Karpas-422 (cell line): ENCODE measurements around the gene CCL11. TPM values are rescaled to one million over a fixed set of nuclear protein-coding genes. Genes with fewer than 3 reads are reported as not detected.

Experiments
- DNase-seq: peaks from one replicate; pipeline ENCODE4 v3.0.0-alpha.2; 2015
- H2AFZ ChIP-seq: fragments of 200-600 bp; sonication (generic); 2 replicates; pipeline ENCODE4 v1.6.1; 2014; ENCODE audit warnings: antibody characterized with exemption, low read length, mixed read lengths
- H3K27ac ChIP-seq: fragments of 200-600 bp; sonication (generic); 2 replicates; pipeline ENCODE4 v1.5.1; 2014; ENCODE audit warnings: mild to moderate bottlenecking, low read length, moderate library complexity
- H3K27me3 ChIP-seq: fragments of 200-600 bp; sonication (generic); 2 replicates; pipeline ENCODE4 v1.6.1; 2014; ENCODE audit warnings: low read length, mixed read lengths
- H3K36me3 ChIP-seq: fragments of 200-600 bp; sonication (generic); 2 replicates; pipeline ENCODE4 v1.6.1; 2014; ENCODE audit warnings: low read length, mixed read lengths; ENCODE audit not compliant: insufficient read depth
- H3K4me1 ChIP-seq: fragments of 200-600 bp; sonication (generic); 2 replicates; pipeline ENCODE4 v1.6.1; 2014; ENCODE audit warnings: mild to moderate bottlenecking, low read length, mixed read lengths
- H3K4me2 ChIP-seq: fragments of 200-600 bp; sonication (generic); 2 replicates; pipeline ENCODE4 v1.6.1; 2014; ENCODE audit warnings: low read length, low read depth, mild to moderate bottlenecking; ENCODE audit not compliant: poor library complexity, severe bottlenecking
- H3K4me3 ChIP-seq: fragments of 200-600 bp; sonication (generic); 2 replicates; pipeline ENCODE4 v1.5.1; 2014; ENCODE audit warnings: mild to moderate bottlenecking, antibody characterized with exemption, low read length, mixed read lengths
- H3K79me2 ChIP-seq: fragments of 200-600 bp; sonication (generic); 2 replicates; pipeline ENCODE4 v1.6.1; 2014; ENCODE audit warnings: mild to moderate bottlenecking, low read length, mixed read lengths
- H3K9ac ChIP-seq: fragments of 200-600 bp; sonication (generic); 2 replicates; pipeline ENCODE4 v1.6.0; 2014; ENCODE audit warnings: low read length
- H3K9me2 ChIP-seq: fragments of 200-600 bp; sonication (generic), shearing (Covaris generic); replicated peaks from 2 replicates; pipeline ENCODE4 v1.6.0; 2014; ENCODE audit warnings: mild to moderate bottlenecking, low read length, moderate library complexity; ENCODE audit not compliant: insufficient read depth
- H3K9me3 ChIP-seq: fragments of 300-700, 200-600 bp; sonication (generic); 2 replicates; pipeline ENCODE4 v1.6.1; 2014; ENCODE audit warnings: low read length, mixed read lengths
- H4K20me1 ChIP-seq: fragments of 200-600 bp; sonication (generic); 2 replicates; pipeline ENCODE4 v1.6.1; 2014; ENCODE audit warnings: mild to moderate bottlenecking, antibody characterized with exemption, low read length, low read depth; ENCODE audit not compliant: insufficient read depth
- total RNA-seq: library from RNA; depleted of rRNA; stranded (reverse); fragments of >200 nt; shearing (Covaris generic); gene quantifications from 2 replicates; pipeline ENCODE4 v1.2.3, GENCODE V29; 2014; ENCODE audit warnings: low replicate concordance

CCL11 gene
- total RNA-seq, 1 experiment from 2014 or later: not detected

DNA sequence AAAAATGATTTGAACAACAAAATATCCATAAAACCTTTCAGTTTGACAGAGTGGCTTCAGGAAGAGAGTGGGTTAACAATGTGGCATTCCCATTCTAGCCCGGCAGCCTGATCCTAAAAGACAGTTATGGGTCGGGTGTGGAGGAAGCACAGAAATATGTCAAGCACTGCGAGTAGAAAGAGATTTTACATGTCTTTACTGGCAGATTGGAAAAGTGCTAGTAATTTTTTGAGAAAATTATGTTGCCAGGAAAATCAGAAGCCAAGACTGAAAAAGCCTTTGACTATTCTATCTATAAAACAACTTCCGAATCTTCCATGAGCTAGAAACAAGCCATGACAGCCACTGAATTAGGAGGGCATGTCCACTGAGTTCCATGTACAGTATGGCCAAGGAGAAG is 24.7 kb upstream of the CCL11 start:
- Histone ChIP-seq H3K4me1 (no peaks in the 10 kb centered on the region), H3K36me3 (no peaks in the 10 kb centered on the region), H3K9me3 (no peaks in the 10 kb centered on the region), H3K9ac (no peak overlapping the region), H2AFZ (no peak overlapping the region), H3K27me3 (no peaks in the 10 kb centered on the region), H4K20me1 (no peaks in the 10 kb centered on the region), H3K4me3 (no peak overlapping the region), H3K79me2 (no peaks in the 10 kb centered on the region), H3K27ac (no peak overlapping the region), H3K4me2 (no peak overlapping the region), H3K9me2 (no peaks in the 10 kb centered on the region)
- DNase-seq: no peak

- H3K4me1 ChIP-seq: no peaks in the 10 kb centered on the region
- no peak overlapping the region for H2AFZ ChIP-seq
- H3K9ac ChIP-seq: no peak overlapping the region
- no peaks in the 10 kb centered on the region for H3K9me3 ChIP-seq
- H3K27ac ChIP-seq: no peak overlapping the region
- H3K9me2 ChIP-seq: no peaks in the 10 kb centered on the region
- no peaks in the 10 kb centered on the region for H3K36me3 ChIP-seq
- no peaks in the 10 kb centered on the region for H4K20me1 ChIP-seq
- no peak overlapping the region for H3K4me3 ChIP-seq
- no peaks in the 10 kb centered on the region for H3K79me2 ChIP-seq
- no peak overlapping the region for H3K4me2 ChIP-seq
- H3K27me3 ChIP-seq: no peaks in the 10 kb centered on the region
- no peak for DNase-seq
Measured at GRCh38 chr17:34261568-34262337, 23.8 kb upstream of the CCL11 start.

DNA sequence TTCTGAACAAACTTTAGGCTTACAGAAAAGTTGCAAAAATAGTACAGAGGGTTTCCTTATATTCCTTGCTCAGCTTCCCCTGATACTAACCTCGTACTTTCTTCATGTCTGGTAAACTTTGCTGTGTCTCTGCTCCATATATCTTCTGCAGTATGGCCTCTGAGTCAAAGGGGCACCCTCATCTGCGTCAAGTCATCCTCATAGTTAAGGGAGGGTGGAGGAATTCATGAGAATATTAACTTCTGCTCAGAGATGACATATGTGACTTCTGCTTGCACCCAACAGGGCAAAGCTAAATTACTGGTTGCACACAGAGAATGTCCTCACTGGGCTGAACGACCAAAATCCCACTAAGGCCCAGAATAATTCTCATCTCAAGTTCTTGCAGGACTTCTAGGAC is 19.8 kb upstream of the CCL11 start:
- H2AFZ ChIP-seq: no peak overlapping the region
- H3K27me3 ChIP-seq: no peaks in the 10 kb centered on the region
- H3K79me2 ChIP-seq: no peaks in the 10 kb centered on the region
- H3K36me3 ChIP-seq: no peaks in the 10 kb centered on the region
- no peak overlapping the region for H3K9ac ChIP-seq
- DNase-seq: no peak
- H3K9me3 ChIP-seq: no peaks in the 10 kb centered on the region
- no peak overlapping the region for H3K4me3 ChIP-seq
- H3K4me2 ChIP-seq: no peak overlapping the region
- H4K20me1 ChIP-seq: no peaks in the 10 kb centered on the region
- H3K4me1 ChIP-seq: no peaks in the 10 kb centered on the region
- H3K9me2 ChIP-seq: no peaks in the 10 kb centered on the region
- H3K27ac ChIP-seq: no peak overlapping the region

- H3K4me1 ChIP-seq: no peaks in the 10 kb centered on the region
- H3K79me2 ChIP-seq: no peaks in the 10 kb centered on the region
- no peaks in the 10 kb centered on the region for H3K9me3 ChIP-seq
- H3K4me2 ChIP-seq: no peak within 1 kb of the TSS
- no peak within 1 kb of the TSS for H3K4me3 ChIP-seq
- no peak for DNase-seq
- H3K36me3 ChIP-seq: no peaks in the 10 kb centered on the region
- no peaks in the 10 kb centered on the region for H3K27me3 ChIP-seq
- no peak within 1 kb of the TSS for H2AFZ ChIP-seq
- no peaks in the 10 kb centered on the region for H4K20me1 ChIP-seq
- no peak within 1 kb of the TSS for H3K27ac ChIP-seq
- H3K9ac ChIP-seq: no peak within 1 kb of the TSS
- H3K9me2 ChIP-seq: no peaks in the 10 kb centered on the region
Measured at GRCh38 chr17:34269969-34270368, 15.6 kb upstream of the CCL11 start, which contains the start of gene CCL7. Gene CCL7, plus strand, starts transcription at chr17:34270221. Its CDS starts 70 bp downstream, at chr17:34270291.

DNA sequence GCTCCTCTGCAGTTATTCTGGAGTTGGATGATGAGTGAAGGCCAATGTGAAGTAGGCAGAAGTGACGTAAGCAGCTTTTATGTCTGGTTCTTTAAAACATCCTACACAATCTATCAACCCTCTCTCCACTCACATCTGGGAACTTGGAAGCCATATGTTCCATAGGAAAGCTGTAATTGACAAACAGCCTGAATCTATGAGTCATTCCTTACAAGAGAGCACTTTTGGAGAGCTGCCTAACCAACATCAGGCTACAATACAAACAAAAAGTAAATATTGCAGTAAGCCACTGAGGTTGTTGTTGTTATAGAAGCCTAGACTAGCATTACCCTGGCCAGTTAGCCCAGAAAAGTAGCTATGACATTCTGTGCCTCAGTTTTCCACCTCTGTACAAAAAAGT is 9.7 kb upstream of the CCL11 start:
- Histone ChIP-seq H3K79me2 (no peaks in the 10 kb centered on the region), H3K4me2 (no peak overlapping the region), H3K4me3 (no peak overlapping the region), H3K9ac (no peak overlapping the region), H4K20me1 (no peaks in the 10 kb centered on the region), H3K27ac (no peak overlapping the region), H2AFZ (no peak overlapping the region), H3K27me3 (no peaks in the 10 kb centered on the region), H3K36me3 (no peaks in the 10 kb centered on the region), H3K9me3 (no peaks in the 10 kb centered on the region), H3K4me1 (no peaks in the 10 kb centered on the region), H3K9me2 (no peaks in the 10 kb centered on the region)
- DNase-seq: no peak

DNA sequence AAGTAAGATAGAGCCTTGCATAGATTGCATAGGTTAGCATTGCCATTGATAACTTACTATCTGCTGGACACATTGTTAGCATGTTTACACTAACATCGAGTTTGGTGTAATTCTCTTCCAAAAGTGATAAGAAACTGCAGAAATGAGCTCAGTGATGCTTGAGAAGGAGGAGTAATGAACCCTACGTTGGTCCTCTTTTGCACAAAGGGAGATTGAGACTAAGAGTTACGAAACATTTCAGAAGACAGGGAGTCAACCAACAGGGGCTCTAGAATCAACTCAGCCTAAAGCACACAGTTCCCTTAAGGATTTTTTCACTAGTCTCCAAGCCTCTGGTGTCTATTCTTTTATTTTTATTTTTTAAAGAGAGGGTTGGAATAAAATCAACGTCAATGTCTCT is 8.7 kb upstream of the CCL11 start:
- Histone ChIP-seq H4K20me1 (no peaks in the 10 kb centered on the region), H3K9me3 (no peaks in the 10 kb centered on the region), H3K4me3 (no peak overlapping the region), H3K9me2 (no peaks in the 10 kb centered on the region), H3K79me2 (no peaks in the 10 kb centered on the region), H3K9ac (no peak overlapping the region), H3K27me3 (no peaks in the 10 kb centered on the region), H2AFZ (no peak overlapping the region), H3K36me3 (no peaks in the 10 kb centered on the region), H3K4me1 (no peaks in the 10 kb centered on the region), H3K4me2 (no peak overlapping the region), H3K27ac (no peak overlapping the region)
- DNase-seq: no peak

- DNase-seq: no peak
- Histone ChIP-seq H3K9ac (no peak overlapping the region), H3K36me3 (no peaks in the 10 kb centered on the region), H2AFZ (no peak overlapping the region), H3K4me3 (no peak overlapping the region), H3K27me3 (no peaks in the 10 kb centered on the region), H3K4me2 (no peak overlapping the region), H3K9me2 (no peaks in the 10 kb centered on the region), H4K20me1 (no peaks in the 10 kb centered on the region), H3K27ac (no peak overlapping the region), H3K4me1 (no peaks in the 10 kb centered on the region), H3K79me2 (no peaks in the 10 kb centered on the region), H3K9me3 (no peaks in the 10 kb centered on the region)
Measured at GRCh38 chr17:34283571-34283970, 2.0 kb upstream of the CCL11 start.

DNA sequence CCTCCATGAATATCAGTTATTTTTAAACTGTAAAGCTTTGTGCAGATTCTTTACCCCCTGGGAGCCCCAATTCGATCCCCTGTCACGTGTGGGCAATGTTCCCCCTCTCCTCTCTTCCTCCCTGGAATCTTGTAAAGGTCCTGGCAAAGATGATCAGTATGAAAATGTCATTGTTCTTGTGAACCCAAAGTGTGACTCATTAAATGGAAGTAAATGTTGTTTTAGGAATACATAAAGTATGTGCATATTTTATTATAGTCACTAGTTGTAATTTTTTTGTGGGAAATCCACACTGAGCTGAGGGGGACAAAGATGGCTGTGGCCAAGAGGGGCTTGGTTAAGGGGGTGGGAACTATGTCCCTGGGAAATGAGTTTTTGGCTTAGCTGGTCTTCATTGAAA is 2.3 kb downstream of the CCL11 start:
- no peaks in the 10 kb centered on the region for H3K79me2 ChIP-seq
- no peaks in the 10 kb centered on the region for H3K27me3 ChIP-seq
- no peaks in the 10 kb centered on the region for H4K20me1 ChIP-seq

More for the DNA sequence above, 2.3 kb downstream of the CCL11 start:
- Histone ChIP-seq H3K4me1 (no peaks in the 10 kb centered on the region), H3K4me2 (no peak overlapping the region), H3K9ac (no peak overlapping the region), H2AFZ (no peak overlapping the region), H3K9me3 (no peaks in the 10 kb centered on the region), H3K27ac (no peak overlapping the region), H3K36me3 (no peaks in the 10 kb centered on the region), H3K9me2 (no peaks in the 10 kb centered on the region), H3K4me3 (no peak overlapping the region)
- DNase-seq: no peak
